Gastroesophageal sphincter (tissue), 4 donors: Measurements from ENCODE around the gene SPATA2L. TPM values are rescaled to one million over a fixed set of nuclear protein-coding genes. Genes with fewer than 3 reads are reported as not detected.

Source experiments
- ATAC-seq: fragments of 150-250 bp; one replicate; pipeline ENCODE4 v1.9.1; 2016; ENCODE audit warnings: mild to moderate bottlenecking, moderate library complexity
- H3K27ac ChIP-seq, 4 donors: fragments of 200-600 bp; sonication (generic) in 3 of 4; 1 replicate in 3 of 4; 2 replicates in 1 of 4; pipeline ENCODE4 v1.5.1; 2016 to 2019
- H3K27me3 ChIP-seq: fragments of 200-600 bp; sonication (generic); one replicate; pipeline ENCODE4 v1.5.1; 2019
- H3K36me3 ChIP-seq, 2 donors: fragments of 200-600 bp; sonication (generic); one replicate each; pipeline ENCODE4 v1.5.1; 2019; ENCODE audit warnings: control low read depth in 1 of 2
- H3K4me1 ChIP-seq, 3 donors: fragments of 200-600 bp; sonication (generic); 1 replicate in 2 of 3; 2 replicates in 1 of 3; pipeline ENCODE4 v1.5.1; 2016 to 2019; ENCODE audit warnings: control low read depth in 2 of 3
- H3K4me3 ChIP-seq, 2 donors: fragments of 200-600 bp; sonication (generic); one replicate each; pipeline ENCODE4 v1.5.1; 2019; ENCODE audit warnings: mild to moderate bottlenecking in 1 of 2, moderate library complexity in 1 of 2
- H3K9me3 ChIP-seq, 3 donors: fragments of 200-600 bp; sonication (generic); one replicate each; pipeline ENCODE4 v1.5.1; 2017 to 2019; ENCODE audit warnings: control low read depth in 2 of 3
- CTCF ChIP-seq, 4 experiments: fragments of 200-600 bp in 2 of 4; fragments of 450-650 bp in 2 of 4; sonication (generic) in 1 of 4; IDR thresholded peaks; one replicate each; pipeline ENCODE4 v1.5.1; 2017 to 2019; ENCODE audit warnings: antibody characterized with exemption in 4 of 4, mild to moderate bottlenecking in 2 of 4, moderate library complexity in 2 of 4
- EP300 ChIP-seq: sonication (generic); formaldehyde crosslinking; IDR thresholded peaks from one replicate; pipeline ENCODE4 v1.6.1; 2017; ENCODE audit warnings: antibody characterized with exemption, mild to moderate bottlenecking
- POLR2A ChIP-seq, 2 donors: fragments of 450-650 bp; IDR thresholded peaks; one replicate each; pipeline ENCODE4 v1.6.1; 2017; ENCODE audit warnings: antibody characterized with exemption in 2 of 2, mild to moderate bottlenecking in 2 of 2, moderate library complexity in 1 of 2
- POLR2AphosphoS5 ChIP-seq: sonication (generic); formaldehyde crosslinking; IDR thresholded peaks from one replicate; pipeline ENCODE4 v1.6.1; 2017; ENCODE audit warnings: antibody characterized with exemption
- WGBS, 2 donors: methylation state at CpG; one replicate each; pipeline ENCODE4 v1.1.5; 2018; ENCODE audit warnings: low coverage in 1 of 2; 5-methylcytosine and 5-hydroxymethylcytosine counted together
- total RNA-seq, 4 donors: library from RNA; depleted of rRNA; stranded (reverse); fragments of >200 nt; gene quantifications; one replicate each; pipeline ENCODE4 v1.1.0, GENCODE V29; 2016

Gene SPATA2L
- total RNA-seq, 4 donors from 2014 or later: 8.7 to 21.8 (median 13.2) TPM

- no peak overlapping the region for H3K4me3 ChIP-seq
- 100% methylated on average over 1 of the region's 16 CpGs; no CpG with 5 or more reads in 1 of the 2 donors for WGBS, 2 donors
- no peaks in the 10 kb centered on the region for H3K9me3 ChIP-seq
- H3K27me3 ChIP-seq: no peaks in the 10 kb centered on the region
- no peak for ATAC-seq
- TF ChIP-seq POLR2A (IDR thresholded peaks at IDR 0.05) (no peak), CTCF (IDR thresholded peaks at IDR 0.05) (no peak), POLR2AphosphoS5 (no peak)
- H3K27ac ChIP-seq: no peak overlapping the region
- H3K36me3 ChIP-seq: peaks cover 0 to 14% of the 10 kb centered on the region in 2 donors
- no peaks in the 10 kb centered on the region for H3K4me1 ChIP-seq
Observed at GRCh38 chr16:89744813-89745212, 43.3 kb upstream of the SPATA2L start.

- H3K27ac ChIP-seq: no peak overlapping the region
- ATAC-seq: no peak
- no peak overlapping the region for H3K4me3 ChIP-seq
- WGBS, 2 donors: 72 to 100% methylated on average over 2 of the region's 4 CpGs
- no peaks in the 10 kb centered on the region for H3K27me3 ChIP-seq
- no peaks in the 10 kb centered on the region for H3K9me3 ChIP-seq
- no peak for TF ChIP-seq POLR2A (IDR thresholded peaks at IDR 0.05)
- TF ChIP-seq EP300: no peak
- H3K36me3 ChIP-seq: peaks cover 0 to 33% of the 10 kb centered on the region in 2 donors
- no peaks in the 10 kb centered on the region for H3K4me1 ChIP-seq
Observed at GRCh38 chr16:89742948-89743347, 41.4 kb upstream of the SPATA2L start.

- no peak for ATAC-seq
- H3K4me3 ChIP-seq: no peak overlapping the region
- H3K27me3 ChIP-seq: no peaks in the 10 kb centered on the region
- no peak for TF ChIP-seq CTCF (IDR thresholded peaks at IDR 0.05)
- no peak for TF ChIP-seq EP300
- TF ChIP-seq POLR2AphosphoS5: no peak
- TF ChIP-seq POLR2A (IDR thresholded peaks at IDR 0.05): no peak
- peaks cover 0 to 47% of the 10 kb centered on the region in 2 donors for H3K36me3 ChIP-seq
- WGBS, 2 donors: 70 to 81% methylated on average over 4 to 8 of the region's 11 CpGs
- no peak overlapping the region for H3K27ac ChIP-seq
- no peaks in the 10 kb centered on the region for H3K9me3 ChIP-seq
- no peaks in the 10 kb centered on the region for H3K4me1 ChIP-seq
Observed at GRCh38 chr16:89741342-89742014, 40.0 kb upstream of the SPATA2L start.

- H3K27me3 ChIP-seq: no peaks in the 10 kb centered on the region
- H3K9me3 ChIP-seq: no peaks in the 10 kb centered on the region
- peaks cover 0 to 68% of the 10 kb centered on the region in 2 donors for H3K36me3 ChIP-seq
- 82% methylated on average over 2 of the region's 9 CpGs; no CpG with 5 or more reads in 1 of the 2 donors for WGBS, 2 donors
- TF ChIP-seq POLR2AphosphoS5 (no peak), POLR2A (IDR thresholded peaks at IDR 0.05) (no peak), CTCF (IDR thresholded peaks at IDR 0.05) (no peak), EP300 (no peak)
- no peak overlapping the region for H3K4me3 ChIP-seq
- no peak overlapping the region for H3K27ac ChIP-seq
- ATAC-seq: no peak
- H3K4me1 ChIP-seq: no peaks in the 10 kb centered on the region
Observed at GRCh38 chr16:89739383-89739782, 37.9 kb upstream of the SPATA2L start.

- no peak overlapping the region for H3K4me3 ChIP-seq
- H3K36me3 ChIP-seq: peaks cover 0 to 75% of the 10 kb centered on the region in 2 donors
- no peaks in the 10 kb centered on the region for H3K4me1 ChIP-seq
- H3K27me3 ChIP-seq: no peaks in the 10 kb centered on the region
- no peak for ATAC-seq
- 82% methylated on average over 7 of the region's 20 CpGs; no CpG with 5 or more reads in 1 of the 2 donors for WGBS, 2 donors
- H3K27ac ChIP-seq: no peak overlapping the region
- H3K9me3 ChIP-seq: no peaks in the 10 kb centered on the region
- no peak for TF ChIP-seq CTCF (IDR thresholded peaks at IDR 0.05)
- no peak for TF ChIP-seq POLR2AphosphoS5
- TF ChIP-seq EP300: no peak
- no peak for TF ChIP-seq POLR2A (IDR thresholded peaks at IDR 0.05)
Observed at GRCh38 chr16:89738538-89739317, 37.2 kb upstream of the SPATA2L start.
